ENCODE results near the gene ADARB1.

DNA sequence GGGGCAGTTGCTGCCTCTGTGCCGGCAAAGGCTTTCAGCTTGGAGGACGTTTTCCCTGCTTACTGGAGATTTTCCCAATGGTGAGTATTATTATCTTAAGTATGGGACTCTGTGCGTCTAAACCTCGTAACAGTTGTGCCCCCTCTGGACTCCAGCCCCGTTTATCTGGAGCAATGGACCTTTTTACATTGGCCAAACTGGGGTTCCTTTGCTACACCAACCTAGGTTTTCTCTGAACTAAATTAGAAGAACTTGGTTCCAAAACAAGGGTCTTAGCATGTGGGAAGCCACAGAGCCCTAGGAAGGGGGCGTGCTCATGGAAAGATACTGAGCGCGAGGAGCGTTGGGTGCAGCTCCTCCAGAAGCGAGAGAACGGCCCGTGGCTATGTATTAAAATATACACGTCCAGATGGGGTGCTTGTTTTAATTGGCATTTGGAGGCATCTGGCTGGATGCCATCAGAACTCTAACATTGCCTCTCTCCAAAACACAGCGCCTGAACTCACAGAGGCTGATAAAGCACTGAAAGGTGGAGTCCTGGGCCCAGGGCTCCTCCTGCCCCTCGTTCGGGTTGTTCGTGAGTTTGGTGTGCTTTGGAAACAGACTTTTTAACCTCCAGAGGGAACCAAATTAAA lies 184.9 kb downstream of the ADARB1 start:
- TF ChIP-seq, protein P1, sequence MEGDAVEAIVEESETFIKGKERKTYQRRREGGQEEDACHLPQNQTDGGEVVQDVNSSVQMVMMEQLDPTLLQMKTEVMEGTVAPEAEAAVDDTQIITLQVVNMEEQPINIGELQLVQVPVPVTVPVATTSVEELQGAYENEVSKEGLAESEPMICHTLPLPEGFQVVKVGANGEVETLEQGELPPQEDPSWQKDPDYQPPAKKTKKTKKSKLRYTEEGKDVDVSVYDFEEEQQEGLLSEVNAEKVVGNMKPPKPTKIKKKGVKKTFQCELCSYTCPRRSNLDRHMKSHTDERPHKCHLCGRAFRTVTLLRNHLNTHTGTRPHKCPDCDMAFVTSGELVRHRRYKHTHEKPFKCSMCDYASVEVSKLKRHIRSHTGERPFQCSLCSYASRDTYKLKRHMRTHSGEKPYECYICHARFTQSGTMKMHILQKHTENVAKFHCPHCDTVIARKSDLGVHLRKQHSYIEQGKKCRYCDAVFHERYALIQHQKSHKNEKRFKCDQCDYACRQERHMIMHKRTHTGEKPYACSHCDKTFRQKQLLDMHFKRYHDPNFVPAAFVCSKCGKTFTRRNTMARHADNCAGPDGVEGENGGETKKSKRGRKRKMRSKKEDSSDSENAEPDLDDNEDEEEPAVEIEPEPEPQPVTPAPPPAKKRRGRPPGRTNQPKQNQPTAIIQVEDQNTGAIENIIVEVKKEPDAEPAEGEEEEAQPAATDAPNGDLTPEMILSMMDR (IDR thresholded peaks at IDR 0.05; ENCODE audit: control extremely low read depth in 1 of 3, insufficient read depth in 1 of 3, low read depth in 1 of 3, low read length in 3 of 3): no peak
- TF ChIP-seq POLR2A (IDR thresholded peaks at IDR 0.05; ENCODE audit: control extremely low read depth in 1 of 2, low read depth in 2 of 2, low read length in 2 of 2): no peak
- TF ChIP-seq POLR2AphosphoS5 (IDR thresholded peaks at IDR 0.05; ENCODE audit: low read depth, low read length): no peak
- no peak for TF ChIP-seq TCF12 (IDR thresholded peaks at IDR 0.05; ENCODE audit: low read depth, low read length)
- no peak for TF ChIP-seq JUND (IDR thresholded peaks at IDR 0.05; ENCODE audit: low read length)
- TF ChIP-seq CHD1 (IDR thresholded peaks at IDR 0.05; ENCODE audit: low read depth, low read length): no peak
- no peak for TF ChIP-seq RFX5 (IDR thresholded peaks at IDR 0.05; ENCODE audit: borderline replicate concordance, low read depth, low read length)

Data from H1 (cell line).